Measurements from ENCODE around the gene LRRD1.
A peak's percentile ranks its signal among the peaks of the same experiment; 100 is the strongest.
"Not testable (repeated sequence)": the region's sequence is repeated elsewhere in the genome, so short reads cannot be mapped to it uniquely, and the experiment has no call there.

The LRRD1 gene

GRCh38 chr7:92137557-92137956 lies 41.4 kb downstream of the LRRD1 start:
- DNase-seq = no peak

GRCh38 chr7:92135052-92135889 lies 43.7 kb downstream of the LRRD1 start:
- DNase-seq = no peak

- peak; percentile 89 for DNase-seq
Observed at GRCh38 chr7:92134271-92135051, 44.5 kb downstream of the LRRD1 start, which contains the start of gene CYP51A1. Gene CYP51A1 (minus strand): TSS chr7:92134477. CDS start chr7:92134364, 113 bp downstream.

- peak; percentile 18 for DNase-seq
Observed at GRCh38 chr7:92133737-92134270, 45.1 kb downstream of the LRRD1 start.

GRCh38 chr7:92133133-92133736 lies 45.7 kb downstream of the LRRD1 start:
- no peak for DNase-seq

- no peak for DNase-seq
Observed at GRCh38 chr7:92131764-92132330, 47.1 kb downstream of the LRRD1 start.

- DNase-seq = no peak
Observed at GRCh38 chr7:92131093-92131492, 47.8 kb downstream of the LRRD1 start.

- DNase-seq = no peak
Observed at GRCh38 chr7:92121681-92122080, 57.3 kb downstream of the LRRD1 start.

GRCh38 chr7:92119213-92119759 lies 59.7 kb downstream of the LRRD1 start:
- no peak for DNase-seq

GRCh38 chr7:92116949-92117348 lies 62.0 kb downstream of the LRRD1 start:
- no peak for DNase-seq

- no peak for DNase-seq
Observed at GRCh38 chr7:92115821-92116220, 63.1 kb downstream of the LRRD1 start.

- DNase-seq = no peak
Observed at GRCh38 chr7:92110857-92111256, 68.1 kb downstream of the LRRD1 start.

- no peak for DNase-seq
Observed at GRCh38 chr7:92108821-92109220, 70.1 kb downstream of the LRRD1 start.

GRCh38 chr7:92102862-92103261 lies 76.1 kb downstream of the LRRD1 start:
- not testable (repeated sequence) for DNase-seq

GRCh38 chr7:92100534-92100933 lies 78.4 kb downstream of the LRRD1 start:
- DNase-seq = no peak

GRCh38 chr7:92095380-92095779 lies 83.6 kb downstream of the LRRD1 start:
- no peak for DNase-seq

All from activated effector memory CD4-positive, alpha-beta T cell treated with Interleukin-2 at 50 U/mL for 16 hours (primary cell).